K562 (cell line): ENCODE results near the gene DTD1. TPM values are rescaled to one million over a fixed set of nuclear protein-coding genes. Genes with fewer than 3 reads are reported as not detected.
A peak's percentile ranks its signal among the peaks of the same experiment; 100 is the strongest.

Source experiments
- ATAC-seq: fragments of 200-7000 bp; cut with Tn5 transposase; 3 replicates; pipeline ENCODE4 v1.9.1; 2020; ENCODE audit warnings: moderate library complexity
- BruUV-seq: library from RNA; stranded (reverse); fragments of 400-500 nt; replicated peaks from 2 replicates; lab custom pipeline; 2021; lab: Mats Ljungman, UMichigan
- CTCF ChIA-PET: fragments of 300-600 bp; formaldehyde crosslinking; extraction: SDS; loops from one replicate; lab custom pipeline; 2021; ENCODE audit warnings: low intra/inter-chr PET ratio; lab: Yijun Ruan, JAX
- POLR2A ChIA-PET: fragments of 300-600, 350-650 bp; sonication (Branson Sonifier 250); formaldehyde crosslinking; extraction: SDS; loops from one replicate; lab custom pipeline; 2021; ENCODE audit warnings: antibody characterized with exemption, inconsistent platforms; lab: Yijun Ruan, JAX
- DNase-seq, 4 experiments: peaks; one replicate each; pipeline versions ENCODE4 v3.0.0 to v3.0.0-alpha.2; 2011 to 2018; ENCODE audit warnings: low spot score in 3 of 4, mixed read lengths in 3 of 4; ENCODE audit errors: extremely low read depth in 1 of 4
- FAIRE-seq: peaks from 2 replicates; lab custom pipeline; 2011; peaks lifted over from hg19 to GRCh38; lab: Jason Lieb, UNC
- H2AFZ ChIP-seq: 2 replicates; pipeline ENCODE4 v1.6.0; 2011; ENCODE audit warnings: low read depth, low read length, control low read depth, inconsistent platforms
- H3K27ac ChIP-seq: fragments of 200-600 bp; 3 replicates; pipeline ENCODE4 v1.8.0; 2011; ENCODE audit warnings: low read depth, mild to moderate bottlenecking, control low read depth, inconsistent platforms, low read length, moderate library complexity, mixed read lengths; ENCODE audit errors: extremely low read depth
- H3K27me3 ChIP-seq, 2 experiments: fragments of 300-600 bp in 1 of 2; 2 replicates in 1 of 2; 3 replicates in 1 of 2; pipeline versions ENCODE4 v1.6.0 to v1.8.0; 2011; ENCODE audit warnings: inconsistent platforms in 2 of 2, low read length in 2 of 2, mild to moderate bottlenecking in 1 of 2, mixed read lengths in 1 of 2, moderate library complexity in 1 of 2; ENCODE audit not compliant: control insufficient read depth in 2 of 2, insufficient read depth in 2 of 2
- H3K36me3 ChIP-seq: fragments of 300-600 bp; 3 replicates; pipeline ENCODE4 v1.8.0; 2011; ENCODE audit warnings: mild to moderate bottlenecking, low read length, inconsistent platforms; ENCODE audit not compliant: control insufficient read depth, insufficient read depth
- H3K4me1 ChIP-seq, 2 experiments: fragments of 200-600 bp in 1 of 2; replicated peaks in 1 of 2; 2 replicates in 1 of 2; 3 replicates in 1 of 2; pipeline versions ENCODE4 v1.5.1 to v1.8.0; 2011; ENCODE audit warnings: inconsistent platforms in 2 of 2, low read length in 2 of 2, mild to moderate bottlenecking in 1 of 2, mixed read lengths in 1 of 2, moderate library complexity in 1 of 2; ENCODE audit not compliant: control insufficient read depth in 2 of 2, insufficient read depth in 2 of 2
- H3K4me2 ChIP-seq: 2 replicates; pipeline ENCODE4 v1.6.1; 2011; ENCODE audit warnings: low read length, control low read depth, inconsistent platforms, mixed read lengths; ENCODE audit not compliant: insufficient read depth
- H3K4me3 ChIP-seq: fragments of 200-600 bp; sonication (generic), shearing (Covaris generic); 2 replicates; pipeline ENCODE4 v1.5.1; 2016; ENCODE audit warnings: control low read depth, inconsistent platforms
- H3K79me2 ChIP-seq: fragments of 200-600 bp; 3 replicates; pipeline ENCODE4 v1.8.0; 2011; ENCODE audit warnings: low read length, inconsistent platforms; ENCODE audit not compliant: control insufficient read depth, insufficient read depth
- H3K9ac ChIP-seq, 2 experiments: 2 replicates each; pipeline versions ENCODE4 v1.6.0 to v1.6.1; 2011; ENCODE audit warnings: low read depth in 2 of 2, low read length in 2 of 2, control low read depth in 1 of 2, inconsistent platforms in 1 of 2, mild to moderate bottlenecking in 1 of 2, mixed read lengths in 1 of 2; ENCODE audit not compliant: insufficient read depth in 1 of 2
- H3K9me1 ChIP-seq: one replicate; pipeline ENCODE4 v1.6.0; 2011; ENCODE audit warnings: inconsistent platforms, mild to moderate bottlenecking, low read length, moderate library complexity; ENCODE audit not compliant: control insufficient read depth, insufficient read depth
- H3K9me3 ChIP-seq: replicated peaks from 2 replicates; pipeline ENCODE4 v1.5.1; 2011; ENCODE audit warnings: low read depth, low read length, inconsistent platforms; ENCODE audit not compliant: control insufficient read depth, insufficient read depth
- H4K20me1 ChIP-seq: replicated peaks from 2 replicates; pipeline ENCODE4 v1.6.1; 2011; ENCODE audit warnings: low read length, inconsistent platforms, mixed read lengths; ENCODE audit not compliant: control insufficient read depth, insufficient read depth
- AFF4 ChIP-seq: sonication (generic); formaldehyde crosslinking; IDR thresholded peaks from 2 replicates; pipeline ENCODE4 v1.8.0; 2023; ENCODE audit warnings: mild to moderate bottlenecking, missing genetic modification reagents
- HNRNPLL ChIP-seq: fragments of 200-400 bp; formaldehyde crosslinking; IDR thresholded peaks from 2 replicates; pipeline ENCODE4 v1.6.1; 2017; ENCODE audit warnings: low read length, low read depth, mild to moderate bottlenecking; ENCODE audit not compliant: poor library complexity, severe bottlenecking
- NR2C2 ChIP-seq, 2 experiments: fragments of 200-800 bp in 1 of 2; sonication (Bioruptor generic) in 1 of 2; sonication (generic) in 1 of 2; formaldehyde crosslinking in 1 of 2; IDR thresholded peaks; 2 replicates each; pipeline versions ENCODE4 v1.6.1 to v1.8.0; 2016 to 2022; ENCODE audit warnings: mild to moderate bottlenecking in 1 of 2, missing compliant biosample characterization in 1 of 2, missing genetic modification characterization in 1 of 2, missing genetic modification reagents in 1 of 2
- ZFP91 ChIP-seq: sonication (generic); formaldehyde crosslinking; IDR thresholded peaks from 2 replicates; pipeline ENCODE4 v1.8.0; 2022; ENCODE audit warnings: mild to moderate bottlenecking, missing genetic modification reagents
- ZNF384 ChIP-seq: IDR thresholded peaks from 2 replicates; pipeline ENCODE4 v1.6.1; 2012; ENCODE audit warnings: low read depth, low read length, improper control_type of control experiment
- WGBS: fragments of 100-300 bp; shearing (Covaris generic); methylation state at CpG from one replicate; pipeline ENCODE4 v1.1.6; 2016; ENCODE audit warnings: low coverage, mixed read lengths; ENCODE audit not compliant: insufficient coverage; ENCODE audit errors: missing lambda C conversion rate; 5-methylcytosine and 5-hydroxymethylcytosine counted together
- in situ Hi-C: fragments of 300-500 bp; cut with MboI; formaldehyde crosslinking; loops from 4 replicates; pipeline ENCODE4 v1.15.0; 2018; ENCODE audit warnings: inconsistent platforms, mixed read lengths
- intact Hi-C: fragments of 100-400 bp; cut with micrococcal nuclease; formaldehyde crosslinking; loops from 2 replicates; pipeline ENCODE4 v1.14.2; 2022
- polyA plus RNA-seq, 8 experiments: library from polyadenylated mRNA; depleted of rRNA in 4 of 8; stranded (reverse) in 5 of 8; unstranded in 3 of 8; fragments of >200 nt; fragmentation: Nextera tagmentation in 2 of 8; fragmentation: Illumina TruSeq in 1 of 8; extraction: Ambion mirVana in 2 of 8; extraction: Trizol in 1 of 8; gene quantifications; 2 replicates each; pipeline versions ENCODE4 v1.2.1 to v1.2.3, GENCODE V29; 2011 to 2014; ENCODE audit warnings: inconsistent platforms in 1 of 8, missing spikeins in 1 of 8
- total RNA-seq, 7 experiments: library from RNA; depleted of rRNA in 6 of 7; stranded (reverse); fragments of >200 nt in 6 of 7; fragmentation: Illumina TruSeq in 2 of 7; extraction: Trizol in 2 of 7; gene quantifications; 2 replicates each; pipeline versions ENCODE4 v1.2.1 to v1.2.3, GENCODE V29; 2011 to 2021; ENCODE audit warnings: low replicate concordance in 1 of 7

Gene DTD1
- total and polyA plus RNA-seq, 9 of the 15 experiments (the other 6 are each of a cell fraction or from before 2014, with no cell fraction given): 5.7 to 28.6 (median 26.8) TPM

- in situ Hi-C loops: no loop called here
- peaks cover 13% of the 10 kb centered on the region; the same call in 2 of the 3 replicates for H3K36me3 ChIP-seq
- TSS peak; percentile 91 for BruUV-seq
- H3K4me2 ChIP-seq: peak overlapping the region; percentile 90
- peak overlapping the region; percentile 95 for H2AFZ ChIP-seq
- intact Hi-C loops: no loop called here
- no peaks in the 10 kb centered on the region for H3K9me1 ChIP-seq
- H3K9ac ChIP-seq: peak overlapping the region in 1 of 2 experiments; percentile 79; a peak in 2 of 4 replicates
- ChIA-PET POLR2A (interaction anchor here (0.7 kb wide), 1 partner anchor 105 kb away, joined by 3 read pairs; no protein-coding TSS in a partner anchor), CTCF (no interaction called here)
- WGBS: 0% methylated on average over 6 of the region's 6 CpGs
- no peaks in the 10 kb centered on the region for H3K9me3 ChIP-seq
- H3K4me1 ChIP-seq: no peaks in the 10 kb centered on the region; a peak in 2 of 5 replicates
- DNase-seq: no peak
- peak overlapping the region; percentile 64 for H3K4me3 ChIP-seq
- peak; percentile 58 for ATAC-seq
- peaks cover 24% of the 10 kb centered on the region for H3K79me2 ChIP-seq
- no peaks in the 10 kb centered on the region for H4K20me1 ChIP-seq
- no peak for FAIRE-seq
- no peaks in the 10 kb centered on the region for H3K27me3 ChIP-seq
- TF ChIP-seq NR2C2 (CRISPR knock-in tag; IDR thresholded peaks at IDR 0.05) (no peak), NR2C2 (tag; IDR thresholded peaks at IDR 0.05) (0 out of 2 replicates have a peak, but pooled peaks have one; percentile 29), ZNF384 (no peak), ZFP91 (CRISPR knock-in tag) (no peak), AFF4 (CRISPR knock-in tag) (0 out of 2 replicates have a peak, but pooled peaks have one; percentile 7), HNRNPLL (peak; percentile 9)
- peak overlapping the region; percentile 71 for H3K27ac ChIP-seq
These were observed 20.1 kb upstream of the DTD1 start for GRCh38 chr20:18567739-18568091.
